ENCODE results near the gene PRR36. TPM values are rescaled to one million over a fixed set of nuclear protein-coding genes. Genes with fewer than 3 reads are reported as not detected.
A peak's percentile ranks its signal among the peaks of the same experiment; 100 is the strongest.

PRR36 gene
- total and polyA plus RNA-seq, 5 donors from 2014 or later = 0.05 to 0.22 (median 0.12) TPM; not detected in 2

- H3K36me3 ChIP-seq (ENCODE audit: control insufficient read depth, insufficient read depth, low read length) = no peaks in the 10 kb centered on the region
- no peak overlapping the region for H3K4me3 Mint-ChIP-seq
- no peak for DNase-seq
- H3K27me3 ChIP-seq (ENCODE audit: control insufficient read depth, insufficient read depth, low read length) = peaks cover 3% of the 10 kb centered on the region
- peaks cover 0 to 4% (median 0%) of the 10 kb centered on the region in 7 donors for H3K9me3 Mint-ChIP-seq
- H3K27me3 Mint-ChIP-seq = peaks cover 6% of the 10 kb centered on the region
- ATAC-seq (ENCODE audit: low read depth in 2 of 2) = no peak
- H3K9me3 ChIP-seq (ENCODE audit: control insufficient read depth in 2 of 2, low read length in 2 of 2) = no peaks in the 10 kb centered on the region
- no peaks in the 10 kb centered on the region for H3K36me3 Mint-ChIP-seq
- H3K27ac ChIP-seq (ENCODE audit: insufficient read depth, low read length, poor library complexity, severe bottlenecking) = no peak overlapping the region
- H3K4me3 ChIP-seq (ENCODE audit: low read depth, low read length) = no peak overlapping the region
- peaks cover 18% of the 10 kb centered on the region for H3K4me1 ChIP-seq (ENCODE audit: control insufficient read depth, insufficient read depth, low read length, poor library complexity, severe bottlenecking)
- H3K4me1 Mint-ChIP-seq = peaks cover 0 to 17% (median 1%) of the 10 kb centered on the region in 4 donors
- no peak overlapping the region for H3K27ac Mint-ChIP-seq
Measured at GRCh38 chr19:7856679-7857663, 17.2 kb downstream of the PRR36 start.

- peaks cover 0 to 4% (median 0%) of the 10 kb centered on the region in 7 donors for H3K9me3 Mint-ChIP-seq
- no peak overlapping the region for H3K27ac Mint-ChIP-seq
- H3K4me1 ChIP-seq (ENCODE audit: control insufficient read depth, insufficient read depth, low read length, poor library complexity, severe bottlenecking) = peaks cover 10% of the 10 kb centered on the region
- H3K36me3 ChIP-seq (ENCODE audit: control insufficient read depth, insufficient read depth, low read length) = no peaks in the 10 kb centered on the region
- peaks cover under 1% of the 10 kb centered on the region for H3K27me3 Mint-ChIP-seq
- H3K4me3 Mint-ChIP-seq = no peak overlapping the region
- DNase-seq (no peak), ATAC-seq (ENCODE audit: low read depth in 2 of 2) (no peak)
- peaks cover under 1% of the 10 kb centered on the region for H3K27me3 ChIP-seq (ENCODE audit: control insufficient read depth, insufficient read depth, low read length)
- H3K27ac ChIP-seq (ENCODE audit: insufficient read depth, low read length, poor library complexity, severe bottlenecking) = no peak overlapping the region
- no peaks in the 10 kb centered on the region for H3K9me3 ChIP-seq (ENCODE audit: control insufficient read depth in 2 of 2, low read length in 2 of 2)
- H3K36me3 Mint-ChIP-seq = no peaks in the 10 kb centered on the region
- peaks cover 0 to 11% (median 1%) of the 10 kb centered on the region in 4 donors for H3K4me1 Mint-ChIP-seq
- no peak overlapping the region for H3K4me3 ChIP-seq (ENCODE audit: low read depth, low read length)
Measured at GRCh38 chr19:7856109-7856591, 18.0 kb downstream of the PRR36 start.

DNA sequence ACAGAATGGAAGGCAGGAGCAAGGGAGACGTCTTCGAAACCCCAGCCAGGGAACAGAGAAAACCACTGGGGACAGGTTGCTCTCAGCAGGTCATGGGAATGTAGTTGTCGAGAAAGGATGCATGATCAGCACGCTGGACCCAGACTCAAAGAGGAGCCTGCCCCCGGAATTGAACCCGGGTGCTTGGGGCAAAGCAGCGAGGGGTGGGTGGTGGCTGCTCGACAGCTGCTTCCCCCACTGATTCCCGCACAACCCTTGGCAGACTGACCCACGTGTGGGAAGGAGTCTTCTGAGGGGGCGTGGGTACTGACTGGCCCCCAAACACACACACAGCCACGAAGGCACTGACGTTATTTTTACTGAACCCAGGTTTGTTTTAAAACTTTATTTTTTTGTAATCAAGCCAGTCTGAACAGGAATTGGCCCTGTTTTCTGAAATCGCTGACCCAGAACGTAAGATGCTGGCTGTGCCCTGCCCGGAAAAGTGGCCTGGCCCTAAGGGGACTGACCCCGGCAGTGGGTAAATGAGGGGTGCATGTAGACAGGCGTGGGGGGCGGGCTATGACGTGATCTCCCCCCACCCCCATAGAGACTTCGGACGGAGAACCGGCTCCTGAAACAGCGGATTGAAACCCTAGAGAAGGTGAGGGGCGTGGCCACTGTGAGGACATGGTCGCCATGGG is 18.6 kb downstream of the PRR36 start:
- no peak for ATAC-seq (ENCODE audit: low read depth in 2 of 2)
- Histone ChIP-seq H3K27ac (ENCODE audit: insufficient read depth, low read length, poor library complexity, severe bottlenecking) (no peak overlapping the region), H3K4me3 (ENCODE audit: low read depth, low read length) (no peak overlapping the region), H3K4me1 (ENCODE audit: control insufficient read depth, insufficient read depth, low read length, poor library complexity, severe bottlenecking) (peaks cover 7% of the 10 kb centered on the region), H3K9me3 (ENCODE audit: control insufficient read depth in 2 of 2, low read length in 2 of 2) (no peaks in the 10 kb centered on the region), H3K36me3 (ENCODE audit: control insufficient read depth, insufficient read depth, low read length) (no peaks in the 10 kb centered on the region), H3K27me3 (ENCODE audit: control insufficient read depth, insufficient read depth, low read length) (no peaks in the 10 kb centered on the region)
- no peak for DNase-seq
- Mint-ChIP-seq H3K27ac (no peak overlapping the region), H3K36me3 (no peaks in the 10 kb centered on the region), H3K4me1 (peaks cover 0 to 8% (median 1%) of the 10 kb centered on the region in 4 donors), H3K27me3 (no peaks in the 10 kb centered on the region), H3K4me3 (no peak overlapping the region), H3K9me3 (peaks cover 0 to 4% (median 0%) of the 10 kb centered on the region in 7 donors)

DNA sequence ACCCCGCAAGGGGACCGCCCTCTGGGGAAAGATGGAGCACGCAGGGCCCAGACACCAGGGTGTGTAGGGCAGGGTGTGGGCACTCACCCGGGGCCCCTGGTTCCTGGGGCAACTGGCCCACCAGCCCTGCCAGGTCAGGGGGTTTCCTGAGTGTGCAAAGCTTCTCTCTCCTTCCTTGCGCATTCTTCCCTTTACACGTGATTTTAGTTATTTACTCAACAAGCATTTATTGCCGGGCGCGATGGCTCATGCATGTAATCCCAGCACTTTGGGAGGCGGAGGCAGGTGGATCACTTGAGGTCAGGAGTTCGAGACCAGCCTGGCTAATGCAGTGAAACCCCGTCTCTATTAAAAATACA is 20.4 kb downstream of the PRR36 start:
- Mint-ChIP-seq H3K9me3 (peaks cover 0 to 4% (median 0%) of the 10 kb centered on the region in 7 donors), H3K27ac (no peak overlapping the region), H3K36me3 (no peaks in the 10 kb centered on the region), H3K4me1 (peaks cover 0 to 8% (median 1%) of the 10 kb centered on the region in 4 donors), H3K27me3 (no peaks in the 10 kb centered on the region), H3K4me3 (no peak overlapping the region)
- no peak overlapping the region for H3K27ac ChIP-seq (ENCODE audit: insufficient read depth, low read length, poor library complexity, severe bottlenecking)
- ATAC-seq (ENCODE audit: low read depth in 2 of 2) (no peak), DNase-seq (no peak)
- no peak overlapping the region for H3K4me3 ChIP-seq (ENCODE audit: low read depth, low read length)
- H3K9me3 ChIP-seq (ENCODE audit: control insufficient read depth in 2 of 2, low read length in 2 of 2) = no peaks in the 10 kb centered on the region
- peaks cover 7% of the 10 kb centered on the region for H3K4me1 ChIP-seq (ENCODE audit: control insufficient read depth, insufficient read depth, low read length, poor library complexity, severe bottlenecking)
- no peaks in the 10 kb centered on the region for H3K27me3 ChIP-seq (ENCODE audit: control insufficient read depth, insufficient read depth, low read length)
- no peaks in the 10 kb centered on the region for H3K36me3 ChIP-seq (ENCODE audit: control insufficient read depth, insufficient read depth, low read length)

DNA sequence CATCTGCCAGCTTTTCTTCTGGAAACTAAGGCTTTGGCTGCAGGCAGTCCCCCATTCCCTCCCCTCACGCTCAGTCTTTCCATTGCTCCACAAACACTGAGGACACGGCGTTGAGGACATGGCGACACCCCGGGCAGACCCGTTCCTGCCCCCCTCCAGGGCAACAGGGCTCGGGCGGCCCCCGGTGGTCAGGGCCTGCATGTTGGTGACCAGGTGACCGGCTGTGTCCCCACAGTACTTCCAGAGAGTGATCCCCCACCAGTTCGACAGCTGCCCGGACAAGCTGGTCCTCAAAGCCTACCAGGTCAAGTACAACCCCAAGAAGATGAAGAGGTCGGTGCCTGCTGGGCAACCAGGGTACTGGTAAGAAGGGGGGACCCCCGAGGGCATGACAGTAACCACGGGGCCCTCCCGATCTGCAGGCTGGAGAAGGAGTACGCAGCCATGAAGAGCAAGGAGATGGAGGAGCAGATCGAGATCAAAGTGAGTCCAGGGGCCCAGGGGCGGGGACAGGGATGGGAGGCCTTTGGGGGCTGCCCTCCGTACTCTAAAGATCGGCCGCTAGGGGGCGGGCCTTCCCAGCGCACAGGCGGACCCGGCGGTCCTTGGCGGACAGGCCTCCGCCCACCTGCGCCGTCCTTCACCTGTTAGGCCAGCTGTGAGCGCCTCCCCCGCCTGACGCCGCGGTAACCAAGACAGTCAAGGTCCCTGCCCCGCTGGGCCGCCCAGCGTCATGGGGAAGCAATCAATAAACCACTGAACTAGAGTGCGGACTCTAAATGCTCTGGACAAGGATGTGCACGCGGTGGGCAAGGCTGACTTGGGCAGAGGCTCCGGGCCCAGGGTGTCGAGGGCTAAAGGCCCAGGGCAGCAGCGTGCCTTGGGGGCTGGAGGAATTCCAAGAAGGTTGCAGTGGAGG is 21.1 kb downstream of the PRR36 start:
- peaks cover 0 to 3% (median 0%) of the 10 kb centered on the region in 7 donors for H3K9me3 Mint-ChIP-seq
- ATAC-seq (ENCODE audit: low read depth in 2 of 2) (peak; percentile 67 to 69), DNase-seq (peak; percentile 50 to 65 (median 55))
- Histone ChIP-seq H3K9me3 (ENCODE audit: control insufficient read depth in 2 of 2, low read length in 2 of 2) (no peaks in the 10 kb centered on the region), H3K4me3 (ENCODE audit: low read depth, low read length) (no peak overlapping the region), H3K27ac (ENCODE audit: insufficient read depth, low read length, poor library complexity, severe bottlenecking) (no peak overlapping the region), H3K36me3 (ENCODE audit: control insufficient read depth, insufficient read depth, low read length) (no peaks in the 10 kb centered on the region), H3K4me1 (ENCODE audit: control insufficient read depth, insufficient read depth, low read length, poor library complexity, severe bottlenecking) (peaks cover 7% of the 10 kb centered on the region), H3K27me3 (ENCODE audit: control insufficient read depth, insufficient read depth, low read length) (no peaks in the 10 kb centered on the region)
- H3K36me3 Mint-ChIP-seq = no peaks in the 10 kb centered on the region
- H3K4me1 Mint-ChIP-seq = peaks cover 0 to 8% (median 1%) of the 10 kb centered on the region in 4 donors
- H3K4me3 Mint-ChIP-seq = no peak overlapping the region
- no peak overlapping the region for H3K27ac Mint-ChIP-seq
- H3K27me3 Mint-ChIP-seq = no peaks in the 10 kb centered on the region

DNA sequence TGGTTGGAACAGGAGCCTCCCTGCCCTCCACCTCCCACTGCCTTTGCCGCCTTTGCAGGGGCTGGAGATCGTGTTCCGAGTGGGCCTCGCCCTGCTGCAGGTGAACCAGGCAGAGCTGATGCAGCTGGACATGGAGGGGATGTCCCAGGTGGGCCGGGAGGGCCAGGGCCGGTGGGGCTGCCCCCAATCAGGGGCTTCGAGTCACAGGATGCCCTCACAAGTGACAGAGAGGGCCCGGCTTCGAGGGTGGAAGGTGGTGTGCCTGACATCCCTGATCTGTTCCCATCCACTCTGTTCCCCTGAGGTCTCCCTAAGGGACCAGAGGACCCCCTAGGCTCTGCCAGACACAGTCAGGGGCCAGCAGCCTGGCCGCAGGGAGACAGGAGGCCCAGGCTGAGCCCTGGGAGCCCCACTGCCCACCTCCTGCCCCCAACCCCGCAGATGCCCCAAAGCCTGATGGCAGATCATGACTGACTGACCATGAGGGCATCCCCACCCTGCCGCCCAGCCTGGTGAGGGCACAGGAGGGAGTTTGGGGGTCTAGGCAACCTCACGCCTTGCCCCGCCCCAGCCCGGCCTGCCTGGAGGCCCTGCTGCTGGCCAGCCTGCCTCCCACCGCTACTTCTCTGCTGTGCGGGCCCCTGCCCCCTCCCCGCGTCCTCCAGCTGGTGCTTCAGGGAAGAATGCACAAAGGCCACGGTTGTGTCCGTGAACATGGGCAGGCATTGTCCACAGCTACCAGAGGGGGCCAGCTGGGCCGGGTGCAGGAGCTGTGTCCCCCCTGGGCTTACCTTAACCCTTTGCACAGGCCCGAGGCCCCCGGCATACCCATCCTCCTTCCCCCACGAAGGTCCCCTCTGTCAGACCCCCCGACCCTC is 22.3 kb downstream of the PRR36 start:
- Histone ChIP-seq H3K27me3 (ENCODE audit: control insufficient read depth, insufficient read depth, low read length) (no peaks in the 10 kb centered on the region), H3K4me1 (ENCODE audit: control insufficient read depth, insufficient read depth, low read length, poor library complexity, severe bottlenecking) (peaks cover 7% of the 10 kb centered on the region), H3K36me3 (ENCODE audit: control insufficient read depth, insufficient read depth, low read length) (no peaks in the 10 kb centered on the region), H3K9me3 (ENCODE audit: control insufficient read depth in 2 of 2, low read length in 2 of 2) (no peaks in the 10 kb centered on the region), H3K27ac (ENCODE audit: insufficient read depth, low read length, poor library complexity, severe bottlenecking) (no peak overlapping the region), H3K4me3 (ENCODE audit: low read depth, low read length) (no peak overlapping the region)
- Mint-ChIP-seq H3K27me3 (no peaks in the 10 kb centered on the region), H3K9me3 (peaks cover 0 to 3% (median 0%) of the 10 kb centered on the region in 7 donors), H3K36me3 (no peaks in the 10 kb centered on the region), H3K4me3 (no peak overlapping the region), H3K4me1 (peaks cover 0 to 8% (median 1%) of the 10 kb centered on the region in 4 donors), H3K27ac (no peak overlapping the region)
- ATAC-seq (ENCODE audit: low read depth in 2 of 2) = no peak
- DNase-seq = no peak
